PC-9 (cell line): Measurements from ENCODE around the gene LSM14A.

Experiments
- CTCF ChIP-seq: fragments of 200-600 bp; sonication (generic); conservative IDR thresholded peaks from 2 replicates; pipeline ENCODE4 v1.6.1; 2017; ENCODE audit warnings: mixed run types, antibody characterized with exemption, mild to moderate bottlenecking, moderate library complexity
- EZH2 ChIP-seq: fragments of 200-600 bp; sonication (generic); IDR thresholded peaks from 2 replicates; pipeline ENCODE4 v1.8.0; 2017; ENCODE audit warnings: antibody characterized with exemption, low read depth

GRCh38 chr19:34142440-34142839 lies 29.9 kb upstream of the LSM14A start:
- TF ChIP-seq CTCF (no peak), EZH2 (no peak)
